Activated effector memory CD4-positive, alpha-beta T cell treated with Interleukin-2 at 50 U/mL for 16 hours (primary cell): Measurements from ENCODE around the gene TIFAB.

Experiments
- DNase-seq: peaks from one replicate; pipeline ENCODE4 v3.0.0-alpha.2; 2020

TIFAB gene

GRCh38 chr5:135441350-135441831 is 10.8 kb downstream of the TIFAB start:
- no peak for DNase-seq

- no peak for DNase-seq
These were observed 11.2 kb downstream of the TIFAB start for GRCh38 chr5:135440916-135441315.

- no peak for DNase-seq
These were observed 12.6 kb downstream of the TIFAB start for GRCh38 chr5:135439231-135440205.

GRCh38 chr5:135438636-135439221 is 13.4 kb downstream of the TIFAB start:
- DNase-seq = no peak

- DNase-seq = no peak
These were observed 14.2 kb downstream of the TIFAB start for GRCh38 chr5:135437796-135438560.

- DNase-seq = no peak
These were observed 14.7 kb downstream of the TIFAB start for GRCh38 chr5:135437422-135437795.

GRCh38 chr5:135436951-135437418 is 15.2 kb downstream of the TIFAB start:
- DNase-seq = no peak

- DNase-seq = no peak
These were observed 16.5 kb downstream of the TIFAB start for GRCh38 chr5:135435467-135436330.

GRCh38 chr5:135434591-135435466 is 17.3 kb downstream of the TIFAB start:
- no peak for DNase-seq

- DNase-seq = no peak
These were observed 18.3 kb downstream of the TIFAB start for GRCh38 chr5:135433681-135434426.

- DNase-seq = no peak
These were observed 20.0 kb downstream of the TIFAB start for GRCh38 chr5:135432113-135432512.

- DNase-seq = no peak
These were observed 22.1 kb downstream of the TIFAB start for GRCh38 chr5:135430135-135430437.

GRCh38 chr5:135429301-135430134 is 22.6 kb downstream of the TIFAB start:
- DNase-seq = no peak

- DNase-seq = no peak
These were observed 23.6 kb downstream of the TIFAB start for GRCh38 chr5:135428586-135428985.

GRCh38 chr5:135426102-135427082 is 25.8 kb downstream of the TIFAB start:
- no peak for DNase-seq

GRCh38 chr5:135425641-135426040 is 26.5 kb downstream of the TIFAB start:
- no peak for DNase-seq

- DNase-seq = no peak
These were observed 28.3 kb downstream of the TIFAB start for GRCh38 chr5:135423846-135424168.

- DNase-seq = no peak
These were observed 28.9 kb downstream of the TIFAB start for GRCh38 chr5:135423146-135423845.
